ENCODE measurements around the gene MCM6. TPM values are rescaled to one million over a fixed set of nuclear protein-coding genes. Genes with fewer than 3 reads are reported as not detected.

The MCM6 gene
- total RNA-seq, 2 donors from 2014 or later, result 14.2 to 57.7 TPM

DNA sequence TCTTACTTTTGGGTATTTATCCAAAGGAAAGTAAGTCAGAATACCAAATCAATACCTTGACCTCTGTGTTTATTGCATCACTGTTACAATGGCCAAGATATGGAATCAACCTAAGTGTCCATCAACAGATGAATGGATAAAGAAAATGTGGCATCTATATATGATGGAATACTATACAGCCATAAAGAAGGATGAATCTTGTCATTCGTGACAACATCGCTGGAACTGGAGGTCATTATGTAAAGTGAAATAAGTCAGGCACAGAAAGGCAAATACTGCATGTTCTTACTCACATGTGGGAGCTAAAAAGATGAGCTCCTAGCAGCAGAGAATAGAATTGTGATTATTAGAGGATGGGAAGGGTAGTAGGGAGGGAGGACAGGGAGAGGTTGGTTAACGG lies 73.9 kb downstream of the MCM6 start:
- Histone ChIP-seq H3K27ac (no peak overlapping the region), H3K4me3 (no peak overlapping the region), H3K4me1 (no peaks in the 10 kb centered on the region), H3K36me3 (no peaks in the 10 kb centered on the region), H3K27me3 (no peaks in the 10 kb centered on the region), H3K9me3 (no peaks in the 10 kb centered on the region), H3K9ac (ENCODE audit: low read depth in 2 of 2, low read length in 2 of 2) (no peak overlapping the region)
- TF ChIP-seq, protein P1, sequence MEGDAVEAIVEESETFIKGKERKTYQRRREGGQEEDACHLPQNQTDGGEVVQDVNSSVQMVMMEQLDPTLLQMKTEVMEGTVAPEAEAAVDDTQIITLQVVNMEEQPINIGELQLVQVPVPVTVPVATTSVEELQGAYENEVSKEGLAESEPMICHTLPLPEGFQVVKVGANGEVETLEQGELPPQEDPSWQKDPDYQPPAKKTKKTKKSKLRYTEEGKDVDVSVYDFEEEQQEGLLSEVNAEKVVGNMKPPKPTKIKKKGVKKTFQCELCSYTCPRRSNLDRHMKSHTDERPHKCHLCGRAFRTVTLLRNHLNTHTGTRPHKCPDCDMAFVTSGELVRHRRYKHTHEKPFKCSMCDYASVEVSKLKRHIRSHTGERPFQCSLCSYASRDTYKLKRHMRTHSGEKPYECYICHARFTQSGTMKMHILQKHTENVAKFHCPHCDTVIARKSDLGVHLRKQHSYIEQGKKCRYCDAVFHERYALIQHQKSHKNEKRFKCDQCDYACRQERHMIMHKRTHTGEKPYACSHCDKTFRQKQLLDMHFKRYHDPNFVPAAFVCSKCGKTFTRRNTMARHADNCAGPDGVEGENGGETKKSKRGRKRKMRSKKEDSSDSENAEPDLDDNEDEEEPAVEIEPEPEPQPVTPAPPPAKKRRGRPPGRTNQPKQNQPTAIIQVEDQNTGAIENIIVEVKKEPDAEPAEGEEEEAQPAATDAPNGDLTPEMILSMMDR (IDR thresholded peaks at IDR 0.05), result no peak
- intact Hi-C loops (cut with DNase I), result no loop called here
- no peak for DNase-seq

DNA sequence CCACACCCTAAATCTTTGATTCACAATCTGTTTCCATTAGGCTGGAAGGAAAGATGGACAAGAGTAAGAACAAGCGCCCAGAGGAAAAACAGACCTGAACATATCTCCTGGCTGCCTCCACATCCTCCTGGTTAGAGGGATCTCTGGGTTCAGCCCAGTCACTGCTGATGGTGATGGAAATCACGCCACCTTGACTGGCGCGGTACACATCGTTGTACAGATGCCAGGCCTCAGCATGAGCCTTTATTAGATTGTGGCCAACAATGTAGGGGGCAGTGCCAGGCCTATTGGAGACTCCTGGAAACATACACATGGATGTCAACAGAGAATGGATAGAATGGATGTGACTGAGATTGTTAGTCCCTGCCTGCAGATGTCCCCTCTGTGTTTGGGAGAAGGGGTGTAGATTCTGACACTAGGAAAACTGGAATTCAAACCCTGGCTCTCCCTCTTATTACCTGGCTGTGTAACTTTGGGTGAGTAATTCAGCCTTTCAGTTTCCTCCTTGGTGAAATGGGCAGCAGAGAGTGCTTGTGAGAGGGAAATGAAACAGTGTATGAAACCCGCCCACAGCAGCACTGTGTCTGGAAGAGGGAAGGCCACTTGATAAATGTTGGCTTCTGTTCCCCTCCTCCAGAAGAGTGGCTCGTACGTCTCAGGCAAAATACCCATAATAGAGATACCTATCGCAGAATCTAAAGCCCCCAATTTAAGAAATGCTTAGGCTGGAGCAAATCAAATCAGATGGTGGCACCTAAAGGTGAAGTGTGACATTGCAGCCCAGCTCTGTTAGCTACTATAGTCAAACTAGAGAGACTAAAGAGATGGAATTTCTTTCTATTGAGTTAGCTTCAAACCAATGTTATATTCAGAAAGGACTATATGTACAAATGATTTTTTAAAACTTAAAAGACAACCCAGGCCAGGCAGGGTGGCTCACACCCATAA lies 75.5 kb downstream of the MCM6 start:
- Histone ChIP-seq H3K27me3 (no peaks in the 10 kb centered on the region), H3K9me3 (no peaks in the 10 kb centered on the region), H3K4me1 (no peaks in the 10 kb centered on the region), H3K4me3 (no peak overlapping the region), H3K9ac (ENCODE audit: low read depth in 2 of 2, low read length in 2 of 2) (no peak overlapping the region), H3K27ac (no peak overlapping the region), H3K36me3 (no peaks in the 10 kb centered on the region)
- DNase-seq, result no peak
- TF ChIP-seq, protein P1 (IDR thresholded peaks at IDR 0.05), result no peak
- intact Hi-C loops (cut with DNase I), result no loop called here

DNA sequence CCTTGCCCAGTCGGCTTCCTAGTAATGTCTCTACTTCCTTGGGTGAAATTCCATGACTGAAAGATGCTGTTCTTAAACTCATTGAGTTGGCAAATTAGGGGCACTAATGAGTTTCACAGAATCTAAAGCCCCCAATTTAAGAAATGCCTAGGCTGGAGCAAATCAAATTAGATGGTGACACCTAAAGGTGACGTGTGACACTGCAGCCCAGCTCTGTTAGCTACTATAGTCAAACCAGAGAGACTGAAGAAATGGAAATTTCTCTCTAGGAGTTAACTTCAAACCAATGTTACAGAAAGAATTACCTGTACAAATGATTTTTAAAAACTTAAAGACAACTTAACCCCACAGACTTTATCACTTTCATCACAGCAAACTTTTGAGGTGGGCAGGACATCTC lies 76.5 kb downstream of the MCM6 start:
- intact Hi-C loops (cut with DNase I), result loop anchor here (10.0 kb wide), 1 partner anchor 795 kb away; no protein-coding TSS in a partner anchor
- Histone ChIP-seq H3K9me3 (no peaks in the 10 kb centered on the region), H3K9ac (ENCODE audit: low read depth in 2 of 2, low read length in 2 of 2) (no peak overlapping the region), H3K4me3 (no peak overlapping the region), H3K4me1 (no peaks in the 10 kb centered on the region), H3K36me3 (no peaks in the 10 kb centered on the region), H3K27ac (no peak overlapping the region), H3K27me3 (no peaks in the 10 kb centered on the region)
- TF ChIP-seq, protein P1 (IDR thresholded peaks at IDR 0.05), result no peak
- DNase-seq, result no peak

DNA sequence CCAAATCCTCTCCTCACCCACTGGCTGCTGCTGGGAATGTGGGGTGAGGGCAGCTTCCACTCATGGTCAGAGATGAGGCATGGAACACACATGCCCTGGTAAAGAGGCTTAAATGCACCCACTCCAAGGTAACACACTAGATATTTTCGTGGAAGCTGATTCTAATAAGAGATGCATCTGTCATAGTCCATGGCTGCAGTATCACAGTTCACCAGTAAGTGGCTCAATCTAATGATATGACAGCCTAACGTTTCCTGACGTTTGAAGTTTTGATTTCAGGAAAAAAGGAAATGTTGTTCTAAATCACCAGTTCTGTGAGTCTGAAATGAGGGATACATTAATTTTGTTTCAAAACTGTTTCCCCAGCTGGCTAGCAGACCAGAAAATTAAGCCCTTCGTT lies 77.5 kb downstream of the MCM6 start:
- H3K27me3 ChIP-seq, result no peaks in the 10 kb centered on the region
- no peak overlapping the region for H3K4me3 ChIP-seq
- intact Hi-C loops (cut with DNase I), result loop anchor here (10.0 kb wide), 1 partner anchor 794 kb away; no protein-coding TSS in a partner anchor
- H3K27ac ChIP-seq, result no peak overlapping the region
- DNase-seq, result no peak
- H3K9me3 ChIP-seq, result no peaks in the 10 kb centered on the region
- H3K9ac ChIP-seq (ENCODE audit: low read depth in 2 of 2, low read length in 2 of 2), result no peak overlapping the region
- TF ChIP-seq, protein P1 (IDR thresholded peaks at IDR 0.05), result no peak
- no peaks in the 10 kb centered on the region for H3K36me3 ChIP-seq
- H3K4me1 ChIP-seq, result no peaks in the 10 kb centered on the region

DNA sequence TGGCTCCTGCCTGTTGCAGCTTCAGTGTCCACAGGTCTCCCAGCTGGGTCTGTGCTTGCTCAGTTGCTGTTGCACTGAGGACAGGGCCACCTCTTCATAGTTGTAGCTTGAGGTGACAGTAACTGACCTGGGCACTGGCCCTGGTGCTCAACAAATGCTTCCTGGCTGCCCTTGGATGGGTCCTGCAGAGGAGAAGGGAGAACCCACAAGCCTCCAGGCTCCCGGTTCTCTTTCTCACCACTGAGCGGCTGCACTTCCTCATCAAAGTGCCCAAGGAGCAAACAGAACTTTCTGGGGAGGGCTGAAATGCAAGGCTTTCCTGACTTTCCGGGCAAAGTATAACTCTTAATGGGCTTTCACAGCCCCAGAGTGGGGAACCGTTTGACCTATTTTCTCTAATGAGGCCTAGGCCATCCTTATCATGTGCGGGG lies 78.0 kb downstream of the MCM6 start:
- Histone ChIP-seq H3K4me1 (no peaks in the 10 kb centered on the region), H3K27me3 (no peaks in the 10 kb centered on the region), H3K9me3 (no peaks in the 10 kb centered on the region), H3K9ac (ENCODE audit: low read depth in 2 of 2, low read length in 2 of 2) (no peak overlapping the region), H3K4me3 (no peak overlapping the region), H3K27ac (no peak overlapping the region), H3K36me3 (no peaks in the 10 kb centered on the region)
- TF ChIP-seq, protein P1 (IDR thresholded peaks at IDR 0.05), result no peak
- no peak for DNase-seq
- intact Hi-C loops (cut with DNase I), result loop anchor here (10.0 kb wide), 1 partner anchor 793 kb away; no protein-coding TSS in a partner anchor

Measured in colonic mucosa (tissue), 4 donors.